SJSA1 (cell line): ENCODE measurements around the gene ASB2. TPM values are rescaled to one million over a fixed set of nuclear protein-coding genes. Genes with fewer than 3 reads are reported as not detected.

Experiments used
- DNase-seq, 2 experiments: peaks; one replicate each; pipeline ENCODE4 v3.0.0-alpha.2; 2015 to 2020; ENCODE audit warnings: low spot score in 2 of 2, low read depth in 1 of 2
- H3K27ac ChIP-seq: fragments of 250-450 bp; sonication (Bioruptor Pico); 2 replicates; pipeline ENCODE4 v1.5.1; 2020; ENCODE audit warnings: mild to moderate bottlenecking, moderate library complexity
- H3K27me3 ChIP-seq: fragments of 250-450 bp; sonication (Bioruptor Pico); replicated peaks from 2 replicates; pipeline ENCODE4 v1.5.1; 2020; ENCODE audit warnings: mild to moderate bottlenecking, moderate library complexity
- H3K36me3 ChIP-seq: fragments of 250-450 bp; sonication (Bioruptor Pico); 2 replicates; pipeline ENCODE4 v1.5.1; 2020; ENCODE audit warnings: mild to moderate bottlenecking
- H3K4me1 ChIP-seq: fragments of 250-450 bp; sonication (Bioruptor Pico); replicated peaks from 2 replicates; pipeline ENCODE4 v1.6.1; 2021; ENCODE audit warnings: mild to moderate bottlenecking
- H3K4me3 ChIP-seq: fragments of 250-450 bp; sonication (Bioruptor Pico); 2 replicates; pipeline ENCODE4 v1.5.1; 2020; ENCODE audit warnings: mild to moderate bottlenecking
- H3K9me3 ChIP-seq: fragments of 250-450 bp; sonication (Bioruptor Pico); replicated peaks from 2 replicates; pipeline ENCODE4 v1.5.1; 2020; ENCODE audit warnings: mild to moderate bottlenecking
- total RNA-seq: library from RNA; depleted of rRNA; stranded (reverse); fragments of >200 nt; shearing (Covaris generic); gene quantifications from 2 replicates; pipeline ENCODE4 v1.2.3, GENCODE V29; 2014

Gene ASB2
- total RNA-seq, 1 experiment from 2014 or later = 14.9 TPM

DNA sequence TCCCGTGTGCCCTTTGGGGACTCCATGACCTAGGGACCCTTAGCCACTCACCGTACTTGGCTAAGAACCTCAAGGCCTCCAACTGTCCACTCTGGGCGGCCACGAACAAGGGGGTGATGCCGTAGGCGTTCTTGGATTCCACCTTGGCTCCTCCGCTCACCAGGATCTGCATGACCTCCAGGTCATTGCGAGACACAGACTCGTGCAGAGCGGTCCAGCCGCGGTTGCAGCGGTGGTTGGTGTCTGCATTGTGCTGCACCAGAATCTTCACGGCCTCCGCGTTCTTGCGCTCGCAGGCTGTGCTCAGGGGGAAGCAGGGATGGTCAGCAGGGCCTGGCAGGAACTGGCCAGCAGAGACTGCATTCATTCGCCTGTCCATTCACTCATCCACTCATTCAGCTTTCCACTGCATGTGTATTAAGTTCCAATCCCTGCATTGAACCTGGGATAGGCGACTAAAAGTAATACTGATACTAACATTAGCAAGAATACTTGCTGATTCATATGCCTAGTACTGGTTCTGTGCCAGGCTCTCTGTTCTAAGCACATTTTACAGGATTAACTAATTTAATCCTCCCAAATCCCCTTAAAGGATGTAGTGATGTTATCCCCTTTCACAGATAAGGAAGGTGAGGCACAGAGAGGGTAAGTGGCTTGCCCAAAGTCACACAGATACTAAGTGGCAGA lies 25.3 kb downstream of the ASB2 start:
- DNase-seq = no peak
- Histone ChIP-seq H3K27ac (no peak overlapping the region), H3K27me3 (no peaks in the 10 kb centered on the region), H3K4me1 (peaks cover 6% of the 10 kb centered on the region), H3K4me3 (no peak overlapping the region), H3K36me3 (peaks cover 5% of the 10 kb centered on the region; the same call in 1 of the 2 replicates), H3K9me3 (no peaks in the 10 kb centered on the region)

DNA sequence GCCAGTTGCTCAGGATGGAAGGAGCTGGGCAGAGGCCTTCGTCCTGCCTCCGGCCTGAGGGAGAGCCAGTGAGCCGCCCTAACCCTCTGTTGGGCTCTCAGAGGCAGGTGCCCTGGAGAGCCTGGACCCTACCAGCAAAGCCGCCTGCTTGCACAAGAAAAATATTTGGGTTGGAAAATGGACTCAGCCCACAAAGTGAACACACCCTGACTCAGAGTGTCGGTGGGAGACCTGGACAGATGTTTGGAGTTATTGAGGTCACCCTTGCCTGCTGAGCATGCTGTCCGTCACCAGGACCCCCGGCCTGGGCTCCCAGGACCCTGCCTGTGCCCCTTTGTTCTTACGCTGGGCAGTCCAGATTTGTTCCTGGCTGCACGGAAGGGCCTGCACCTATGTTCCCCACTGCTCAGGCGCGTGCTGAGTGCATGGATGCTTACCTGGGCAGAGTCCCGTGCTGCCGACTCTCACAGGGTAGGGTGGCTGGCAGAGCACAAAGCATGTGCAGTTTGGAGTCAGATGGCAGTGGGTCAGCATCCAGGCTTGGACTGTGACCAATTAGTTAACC lies 26.8 kb downstream of the ASB2 start:
- peaks cover 8% of the 10 kb centered on the region; the same call in 1 of the 2 replicates for H3K36me3 ChIP-seq
- H3K4me3 ChIP-seq = no peak overlapping the region
- H3K4me1 ChIP-seq = peaks cover 11% of the 10 kb centered on the region
- DNase-seq = no peak
- no peaks in the 10 kb centered on the region for H3K9me3 ChIP-seq
- no peak overlapping the region for H3K27ac ChIP-seq
- H3K27me3 ChIP-seq = no peaks in the 10 kb centered on the region

- no peaks in the 10 kb centered on the region for H3K9me3 ChIP-seq
- peaks cover 11% of the 10 kb centered on the region; the same call in 1 of the 2 replicates for H3K36me3 ChIP-seq
- H3K27me3 ChIP-seq = no peaks in the 10 kb centered on the region
- DNase-seq = no peak
- H3K27ac ChIP-seq = no peak overlapping the region
- H3K4me1 ChIP-seq = peaks cover 11% of the 10 kb centered on the region
- no peak overlapping the region for H3K4me3 ChIP-seq
These were observed 29.1 kb downstream of the ASB2 start for GRCh38 chr14:93947282-93947681.

DNA sequence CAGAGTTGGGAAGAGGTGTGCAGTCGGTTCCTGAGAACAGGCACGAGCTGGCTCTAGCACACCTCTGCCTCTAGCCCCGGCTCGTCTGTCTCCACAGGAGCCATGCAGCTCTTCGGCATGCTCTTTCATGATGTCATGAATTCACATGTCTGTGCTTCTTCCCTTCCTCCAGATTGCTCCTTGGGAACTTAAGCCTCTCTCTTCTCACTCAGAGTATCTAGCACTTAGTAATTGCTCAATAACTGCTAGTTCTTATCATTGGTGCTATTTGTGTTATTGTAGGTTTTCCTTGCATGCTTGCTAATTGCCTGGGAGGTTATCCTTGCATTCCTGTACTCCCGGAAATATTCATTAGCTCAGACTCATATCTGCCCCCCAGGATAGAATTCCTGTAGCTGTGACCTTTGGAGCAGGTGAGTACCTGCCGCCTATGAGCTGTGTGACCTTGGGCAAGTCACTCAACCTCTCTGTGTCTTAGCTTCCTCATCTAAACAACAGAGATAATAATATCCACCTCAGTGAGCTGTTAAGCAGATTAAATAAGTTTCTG lies 29.8 kb downstream of the ASB2 start:
- Histone ChIP-seq H3K27me3 (no peaks in the 10 kb centered on the region), H3K36me3 (peaks cover 11% of the 10 kb centered on the region; the same call in 1 of the 2 replicates), H3K27ac (no peak overlapping the region), H3K4me1 (peaks cover 17% of the 10 kb centered on the region), H3K4me3 (no peak overlapping the region), H3K9me3 (no peaks in the 10 kb centered on the region)
- DNase-seq = no peak

GRCh38 chr14:93946104-93946503 lies 30.3 kb downstream of the ASB2 start:
- Histone ChIP-seq H3K27ac (no peak overlapping the region), H3K4me1 (peaks cover 21% of the 10 kb centered on the region), H3K27me3 (no peaks in the 10 kb centered on the region), H3K36me3 (peaks cover 11% of the 10 kb centered on the region; the same call in 1 of the 2 replicates), H3K4me3 (no peak overlapping the region), H3K9me3 (no peaks in the 10 kb centered on the region)
- peak in 1 of 2 experiments; percentile 16 for DNase-seq

- Histone ChIP-seq H3K36me3 (peaks cover 11% of the 10 kb centered on the region; the same call in 1 of the 2 replicates), H3K9me3 (no peaks in the 10 kb centered on the region), H3K4me3 (no peak overlapping the region), H3K4me1 (peaks cover 21% of the 10 kb centered on the region), H3K27ac (no peak overlapping the region), H3K27me3 (no peaks in the 10 kb centered on the region)
- DNase-seq = no peak
These were observed 31.3 kb downstream of the ASB2 start for GRCh38 chr14:93945070-93945399.

- no peak for DNase-seq
- Histone ChIP-seq H3K36me3 (peaks cover 11% of the 10 kb centered on the region; the same call in 1 of the 2 replicates), H3K27me3 (no peaks in the 10 kb centered on the region), H3K27ac (no peak overlapping the region), H3K4me1 (peaks cover 26% of the 10 kb centered on the region), H3K9me3 (no peaks in the 10 kb centered on the region), H3K4me3 (no peak overlapping the region)
These were observed 31.9 kb downstream of the ASB2 start for GRCh38 chr14:93944348-93945069.

DNA sequence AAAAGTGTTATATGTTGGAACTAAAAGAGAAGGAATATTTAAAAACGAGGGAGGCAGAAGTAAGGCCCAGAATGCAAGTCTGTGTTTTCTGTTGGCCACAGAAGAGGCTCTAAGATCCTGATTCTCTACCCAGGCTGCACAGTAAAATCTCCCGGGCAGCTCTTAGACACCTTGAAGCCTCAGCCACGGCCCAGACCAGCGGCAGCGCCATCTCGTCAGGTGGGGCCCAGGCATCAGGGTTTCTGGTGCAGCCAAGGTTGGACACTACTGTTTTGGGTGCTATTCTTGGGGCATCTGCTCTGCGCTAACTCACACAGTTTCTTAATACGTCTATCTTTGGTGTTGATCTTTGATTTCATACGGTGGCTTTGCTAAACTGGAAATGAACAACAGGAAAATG lies 32.4 kb downstream of the ASB2 start:
- Histone ChIP-seq H3K4me1 (peaks cover 29% of the 10 kb centered on the region), H3K4me3 (no peak overlapping the region), H3K36me3 (peaks cover 15% of the 10 kb centered on the region; the same call in 1 of the 2 replicates), H3K27ac (no peak overlapping the region), H3K9me3 (no peaks in the 10 kb centered on the region), H3K27me3 (no peaks in the 10 kb centered on the region)
- no peak for DNase-seq

DNA sequence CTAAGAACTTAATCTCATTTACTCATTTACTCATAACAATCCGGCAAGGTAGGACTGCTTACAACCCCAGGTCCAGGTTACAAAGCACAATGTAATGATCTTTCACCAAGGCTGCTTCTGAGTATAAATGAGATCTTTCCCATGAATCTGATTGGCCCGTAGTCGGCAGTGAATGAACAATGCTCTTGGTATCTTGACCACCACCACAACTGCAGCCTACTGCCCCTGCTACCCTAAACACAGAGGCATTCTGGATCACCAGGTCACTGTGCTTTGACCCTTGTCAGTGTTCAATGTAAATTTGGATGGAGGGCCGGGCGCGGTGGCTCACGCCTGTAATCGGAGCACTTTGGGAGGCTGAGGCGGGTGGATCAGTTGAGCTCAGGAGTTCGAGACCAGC lies 33.3 kb downstream of the ASB2 start:
- peaks cover 29% of the 10 kb centered on the region for H3K4me1 ChIP-seq
- DNase-seq = no peak
- no peaks in the 10 kb centered on the region for H3K27me3 ChIP-seq
- H3K9me3 ChIP-seq = no peaks in the 10 kb centered on the region
- H3K27ac ChIP-seq = no peak overlapping the region
- no peak overlapping the region for H3K4me3 ChIP-seq
- peaks cover 15% of the 10 kb centered on the region; the same call in 1 of the 2 replicates for H3K36me3 ChIP-seq

DNA sequence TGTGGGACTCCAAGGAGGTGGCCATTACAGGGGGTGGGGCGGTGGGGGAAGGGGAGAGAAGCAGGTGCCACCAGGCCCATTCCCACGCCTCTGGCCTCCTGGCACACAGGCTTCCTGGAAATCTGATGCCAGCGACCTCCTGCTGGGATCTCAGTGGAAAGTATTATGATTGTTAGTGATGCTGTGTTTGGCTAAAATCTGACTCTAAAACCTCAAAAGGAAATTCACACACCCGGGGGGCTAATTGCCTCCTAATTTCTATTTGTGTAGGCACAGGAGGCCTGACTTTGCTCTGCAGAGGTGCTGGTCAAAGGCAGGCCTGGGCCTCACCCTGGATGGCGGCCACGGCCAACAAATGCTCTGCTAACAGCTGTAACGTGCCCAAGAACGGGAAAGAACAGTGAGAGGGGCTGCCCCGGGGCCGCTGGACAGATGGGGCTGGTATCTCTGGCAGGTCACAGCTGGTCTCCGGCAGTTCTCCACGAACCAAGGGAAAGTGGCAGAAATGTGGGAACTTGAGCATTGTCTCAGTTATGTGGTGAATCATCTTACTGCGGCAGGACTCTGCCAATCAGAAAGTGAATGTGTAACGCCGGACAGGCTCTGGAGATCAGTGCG lies 35.0 kb downstream of the ASB2 start:
- Histone ChIP-seq H3K27ac (peak overlapping the region; percentile 43), H3K9me3 (no peaks in the 10 kb centered on the region), H3K4me3 (no peak overlapping the region), H3K36me3 (peaks cover 9% of the 10 kb centered on the region; the same call in 1 of the 2 replicates), H3K27me3 (no peaks in the 10 kb centered on the region), H3K4me1 (peaks cover 26% of the 10 kb centered on the region)
- peak; percentile 48 to 55 for DNase-seq

- no peaks in the 10 kb centered on the region for H3K9me3 ChIP-seq
- no peak overlapping the region for H3K4me3 ChIP-seq
- no peaks in the 10 kb centered on the region for H3K27me3 ChIP-seq
- H3K27ac ChIP-seq = no peak overlapping the region
- H3K4me1 ChIP-seq = peaks cover 18% of the 10 kb centered on the region
- DNase-seq = no peak
- peaks cover 9% of the 10 kb centered on the region; the same call in 1 of the 2 replicates for H3K36me3 ChIP-seq
These were observed 35.9 kb downstream of the ASB2 start for GRCh38 chr14:93940437-93940836.

GRCh38 chr14:93939304-93940229 lies 36.8 kb downstream of the ASB2 start:
- Histone ChIP-seq H3K9me3 (no peaks in the 10 kb centered on the region), H3K36me3 (peaks cover 7% of the 10 kb centered on the region; the same call in 1 of the 2 replicates), H3K27me3 (no peaks in the 10 kb centered on the region), H3K4me1 (peaks cover 18% of the 10 kb centered on the region), H3K4me3 (no peak overlapping the region), H3K27ac (no peak overlapping the region)
- peak; percentile 61 to 73 for DNase-seq
